ENCODE results near the gene ARFGEF2. TPM values are rescaled to one million over a fixed set of nuclear protein-coding genes. Genes with fewer than 3 reads are reported as not detected.

The ARFGEF2 gene
- total and polyA plus RNA-seq, 2 of the 8 experiments (the other 6 are each of a cell fraction or from before 2014, with no cell fraction given), result 8.1 to 21.8 TPM

GRCh38 chr20:48940170-48940569 is 18.7 kb downstream of the ARFGEF2 start (continued):
- TF ChIP-seq CHD7 (IDR thresholded peaks at IDR 0.05; ENCODE audit: insufficient replicate concordance, low read length) (no peak), JUN (IDR thresholded peaks at IDR 0.05; ENCODE audit: low read depth, low read length) (no peak), SIN3A (conservative IDR thresholded peaks at IDR 0.05 in 1 of 2, IDR thresholded peaks at IDR 0.05 in 1 of 2; ENCODE audit: low read depth in 1 of 2, low read length in 2 of 2) (no peak), GABPA (IDR thresholded peaks at IDR 0.05; ENCODE audit: borderline replicate concordance, insufficient read depth, low read length) (no peak), SAP30 (IDR thresholded peaks at IDR 0.05; ENCODE audit: insufficient read depth, insufficient replicate concordance, low read length) (no peak), BACH1 (IDR thresholded peaks at IDR 0.05; ENCODE audit: low read length) (no peak), NANOG (IDR thresholded peaks at IDR 0.05; ENCODE audit: insufficient read depth, low read depth, low read length, poor library complexity, severe bottlenecking) (no peak)
- TF ChIP-seq, protein P1, sequence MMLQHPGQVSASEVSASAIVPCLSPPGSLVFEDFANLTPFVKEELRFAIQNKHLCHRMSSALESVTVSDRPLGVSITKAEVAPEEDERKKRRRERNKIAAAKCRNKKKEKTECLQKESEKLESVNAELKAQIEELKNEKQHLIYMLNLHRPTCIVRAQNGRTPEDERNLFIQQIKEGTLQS (IDR thresholded peaks at IDR 0.05; ENCODE audit: insufficient read depth, low read depth, low read length), result no peak
- TF ChIP-seq, protein P2, sequence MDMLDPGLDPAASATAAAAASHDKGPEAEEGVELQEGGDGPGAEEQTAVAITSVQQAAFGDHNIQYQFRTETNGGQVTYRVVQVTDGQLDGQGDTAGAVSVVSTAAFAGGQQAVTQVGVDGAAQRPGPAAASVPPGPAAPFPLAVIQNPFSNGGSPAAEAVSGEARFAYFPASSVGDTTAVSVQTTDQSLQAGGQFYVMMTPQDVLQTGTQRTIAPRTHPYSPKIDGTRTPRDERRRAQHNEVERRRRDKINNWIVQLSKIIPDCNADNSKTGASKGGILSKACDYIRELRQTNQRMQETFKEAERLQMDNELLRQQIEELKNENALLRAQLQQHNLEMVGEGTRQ (IDR thresholded peaks at IDR 0.05; ENCODE audit: low read length), result no peak

All from H1 (cell line).